Astrocyte of the cerebellum (primary cell): ENCODE measurements around the gene PPP1R16B.
A peak's percentile ranks its signal among the peaks of the same experiment; 100 is the strongest.

ENCODE experiments used
- DNase-seq: peaks from one replicate; pipeline ENCODE4 v3.0.0-alpha.2; 2011; ENCODE audit warnings: low read depth
- H3K4me3 ChIP-seq: 2 replicates; pipeline ENCODE4 v1.5.1; 2011; ENCODE audit warnings: mild to moderate bottlenecking, low read depth, low read length, moderate library complexity
- CTCF ChIP-seq: IDR thresholded peaks from 2 replicates; pipeline ENCODE4 v1.5.1; 2012; ENCODE audit warnings: low read length, low read depth, moderate library complexity, mild to moderate bottlenecking; ENCODE audit errors: missing control alignments
- in situ Hi-C: cut with HindIII; loops from 2 replicates; pipeline ENCODE4 v1.10.0; 2017; ENCODE audit warnings: low sequenced_read_pairs

The PPP1R16B gene

GRCh38 chr20:38804221-38804620, 1.3 kb upstream of the PPP1R16B start:
- in situ Hi-C loops: no loop called here
- H3K4me3 ChIP-seq: no peak overlapping the region
- no peak for TF ChIP-seq CTCF

DNA sequence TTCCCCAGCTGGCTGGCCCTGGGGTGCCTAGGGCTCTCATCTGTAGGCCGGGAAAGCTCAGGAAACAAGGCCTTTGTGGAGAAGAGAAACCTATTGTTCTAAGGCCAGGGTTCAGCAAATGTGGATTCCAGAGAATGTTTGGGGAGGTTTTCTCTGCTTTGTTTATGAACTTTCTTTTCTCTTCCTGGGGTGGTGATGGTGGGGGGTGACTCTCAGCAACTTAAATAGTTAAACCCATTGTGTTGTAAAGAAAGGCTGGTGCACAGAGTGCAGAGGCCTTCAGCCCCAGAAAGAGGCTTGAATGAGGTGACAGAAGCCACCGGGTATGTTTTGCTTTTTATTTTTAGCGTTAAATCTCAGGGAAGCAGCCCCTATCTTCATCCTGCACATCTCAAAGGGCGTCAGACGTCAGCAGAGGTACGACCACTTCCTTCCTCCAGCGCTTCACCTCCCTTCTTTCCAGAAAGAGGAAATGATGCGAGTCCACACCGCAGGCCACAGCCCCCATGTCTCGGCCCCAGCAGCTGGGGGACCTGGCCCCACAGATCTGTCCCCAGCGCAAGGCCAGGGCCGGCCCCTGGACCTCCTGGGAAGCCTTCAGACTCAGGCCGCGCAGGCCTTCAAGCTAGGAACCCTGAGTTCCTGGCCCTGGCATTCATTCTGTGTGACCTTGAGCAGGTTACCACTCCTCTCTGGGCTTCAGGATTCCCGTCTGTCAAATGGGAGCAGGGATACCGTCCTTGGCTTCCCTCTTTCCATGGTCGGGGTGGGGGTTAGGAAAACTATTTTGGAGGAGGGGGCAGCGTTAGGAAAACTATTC, 605 bp upstream of the PPP1R16B start:
- TF ChIP-seq CTCF: no peak
- peak overlapping the region; percentile 32 for H3K4me3 ChIP-seq
- no peak for DNase-seq
- in situ Hi-C loops: no loop called here

More at GRCh38 chr20:38804221-38804620, 1.3 kb upstream of the PPP1R16B start:
- DNase-seq: no peak

DNA sequence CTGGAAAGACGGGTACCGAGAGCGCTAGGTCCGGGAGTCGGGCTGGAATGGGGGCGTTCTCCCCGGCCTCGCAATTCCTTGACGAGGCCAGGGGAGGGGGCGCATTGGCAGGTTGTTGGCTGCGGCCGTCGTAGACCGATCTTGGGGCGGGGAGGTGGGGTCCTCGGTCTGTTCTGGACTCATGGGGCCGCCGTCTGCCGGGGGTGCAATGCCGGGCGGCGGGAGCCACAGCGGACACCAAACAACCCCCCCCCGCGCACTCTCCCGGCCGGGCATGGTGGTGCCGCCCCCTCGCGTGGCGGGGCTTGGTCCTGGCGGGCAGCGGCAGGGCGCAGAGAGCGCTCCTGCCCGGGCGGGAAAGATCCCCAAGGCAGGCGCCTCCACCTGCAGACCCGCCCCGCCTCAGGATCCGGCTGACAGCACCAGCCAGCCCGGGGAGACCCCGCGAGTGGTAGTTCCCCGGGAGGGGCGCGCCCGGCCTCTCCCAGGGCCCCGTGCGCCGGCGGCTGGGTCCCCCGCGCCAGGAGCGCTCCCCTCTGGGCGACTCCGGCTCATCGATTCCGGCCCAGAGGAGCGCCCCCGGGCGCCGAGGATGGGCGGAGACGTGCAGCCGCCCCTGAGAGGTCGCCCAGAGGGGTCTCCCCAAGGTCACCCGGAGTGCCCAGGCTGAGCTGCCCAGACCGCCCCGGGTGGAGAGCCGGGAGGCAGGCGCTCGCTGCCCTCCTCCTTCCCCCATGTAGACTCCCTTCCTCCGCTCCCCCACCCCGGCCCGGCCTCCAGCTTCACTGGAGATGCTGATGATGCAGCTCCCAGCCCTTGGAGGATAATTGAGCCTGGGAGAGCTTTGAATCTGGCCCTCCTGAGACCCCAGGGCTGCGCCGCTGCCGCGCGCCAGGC, 709 bp downstream of the PPP1R16B start:
- no peak for DNase-seq
- TF ChIP-seq CTCF: no peak
- H3K4me3 ChIP-seq: peak overlapping the region; percentile 32
- in situ Hi-C loops: no loop called here

DNA sequence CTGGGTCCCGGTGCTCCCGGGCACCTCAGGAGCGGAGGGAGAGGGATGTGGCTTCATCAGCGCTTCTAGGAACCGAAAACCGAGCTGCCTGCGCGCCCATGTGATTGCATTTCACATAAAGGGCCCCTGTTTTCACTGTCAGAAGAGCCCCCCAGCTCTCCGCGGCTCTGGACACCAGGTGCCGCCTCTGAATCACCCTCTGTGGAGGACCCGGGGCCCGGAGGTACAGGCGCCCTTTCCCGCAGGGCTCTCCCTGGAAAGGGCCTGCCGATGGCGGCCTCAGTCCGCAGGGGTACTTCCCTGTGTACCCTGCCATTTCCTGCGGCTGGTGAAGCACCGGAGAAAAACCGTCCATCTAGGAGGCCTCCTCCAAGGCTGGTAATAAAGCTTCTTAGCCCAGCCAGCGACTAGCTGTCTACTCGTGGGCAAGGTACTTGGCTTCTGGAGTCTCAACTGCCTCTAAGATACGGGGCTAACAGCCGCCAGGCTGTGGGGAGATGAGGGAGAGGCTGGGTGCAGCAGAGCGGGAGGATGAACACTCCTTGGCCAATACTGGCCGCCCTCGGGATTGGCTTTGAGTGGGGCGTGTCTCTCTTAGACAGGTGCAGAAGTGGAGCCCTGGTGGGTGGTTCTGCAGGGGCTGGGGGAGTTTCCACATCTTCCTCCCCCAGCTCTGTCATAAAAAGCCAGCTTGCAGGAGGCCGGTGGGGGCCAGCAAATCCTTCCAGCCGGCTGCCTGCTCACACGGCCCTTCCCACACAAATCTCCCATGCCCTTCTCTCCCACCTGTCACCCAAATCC, 1.6 kb downstream of the PPP1R16B start:
- TF ChIP-seq CTCF: no peak
- DNase-seq: no peak
- peak overlapping the region; percentile 32 for H3K4me3 ChIP-seq
- in situ Hi-C loops: no loop called here

DNA sequence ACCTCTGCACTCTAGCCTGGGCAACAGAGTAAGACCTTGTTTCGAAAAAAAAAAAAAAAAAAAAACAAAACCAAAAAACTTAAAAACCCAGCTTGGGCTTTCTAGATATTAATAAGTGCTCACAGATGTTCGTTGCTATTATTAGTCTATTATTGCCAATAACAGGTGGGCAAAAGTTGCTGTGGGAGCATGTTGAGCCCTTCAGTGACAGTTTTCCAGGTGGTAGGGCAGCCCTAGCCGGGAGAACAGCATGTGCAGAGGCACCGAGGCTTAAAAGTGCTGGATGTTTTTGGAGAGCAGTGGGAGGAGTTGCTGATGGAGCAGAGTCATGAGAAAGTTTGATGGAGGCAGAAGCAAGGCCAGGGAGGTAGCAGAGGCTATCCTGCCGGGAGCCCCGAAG, 4.4 kb downstream of the PPP1R16B start:
- in situ Hi-C loops: no loop called here
- no peak overlapping the region for H3K4me3 ChIP-seq
- no peak for TF ChIP-seq CTCF
- no peak for DNase-seq
